ENCODE results near the gene TYMP. TPM values are rescaled to one million over a fixed set of nuclear protein-coding genes. Genes with fewer than 3 reads are reported as not detected.

The TYMP gene
- total and polyA plus RNA-seq, 2 of the 4 experiments (the other 2 are of a cell fraction), result 0.18 to 0.74 TPM

GRCh38 chr22:50575426-50575941, 45.7 kb upstream of the TYMP start:
- no peak overlapping the region for H3K4me2 ChIP-seq (ENCODE audit: low read depth, low read length)
- intact Hi-C loops (cut with micrococcal nuclease) (loop anchor here (5.0 kb wide), 1 partner anchor 47 kb away; no protein-coding TSS in a partner anchor), in situ Hi-C loops (cut with MboI; ENCODE audit: low sequenced_read_pairs) (loop anchor here (5.0 kb wide), 1 partner anchor 48 kb away; the partner anchor contains the start of gene SCO2), dilution Hi-C loops (cut with HindIII; ENCODE audit: low sequenced_read_pairs, unreplicated experiment) (no loop called here)
- 72% methylated on average over 6 of the region's 8 CpGs; no CpG with 5 or more reads in 1 of the 2 experiments for WGBS, 2 experiments (ENCODE audit: extremely low coverage in 2 of 2, insufficient read length in 1 of 2)
- no peak overlapping the region for H3K56ac ChIP-seq (ENCODE audit: extremely low read depth, insufficient read depth, low read length)
- no peak overlapping the region for H4K5ac ChIP-seq (ENCODE audit: low read depth, low read length)
- H2BK120ac ChIP-seq (ENCODE audit: low read depth, low read length), result no peak overlapping the region
- H3K14ac ChIP-seq (replicated peaks; ENCODE audit: low read depth, low read length), result no peak overlapping the region
- no peak overlapping the region for H2BK5ac ChIP-seq (ENCODE audit: low read depth, low read length, poor library complexity, severe bottlenecking)
- no peak overlapping the region for H2AK5ac ChIP-seq (ENCODE audit: low read depth, low read length)
- ChIA-PET CTCF (interaction anchor here (1.4 kb wide), 1 partner anchor 13 kb away, joined by 5 read pairs; the partner anchor contains the start of gene SYCE3), POLR2A (ENCODE audit: unreplicated experiment) (no interaction called here)
- BruUV-seq (replicated peaks), result no TSS peak
- no peak overlapping the region for H3K4ac ChIP-seq (ENCODE audit: low read depth, low read length)
- no peak overlapping the region for H3K9ac ChIP-seq (ENCODE audit: low read depth, low read length)
- H3K18ac ChIP-seq (ENCODE audit: low read depth, low read length), result no peak overlapping the region
- no peaks in the 10 kb centered on the region for H3K9me3 ChIP-seq (ENCODE audit: control insufficient read depth, insufficient read depth, low read length)
- no peak overlapping the region for H3K27ac ChIP-seq (ENCODE audit: insufficient read depth, low read length)
- H3K4me1 ChIP-seq (ENCODE audit: control insufficient read depth, insufficient read depth, low read length), result peaks cover 12% of the 10 kb centered on the region
- no peak overlapping the region for H3K23ac ChIP-seq (ENCODE audit: low read depth, low read length)
- H3K27me3 ChIP-seq (ENCODE audit: control insufficient read depth, insufficient read depth, low read length), result no peaks in the 10 kb centered on the region
- no peak overlapping the region for H4K91ac ChIP-seq (ENCODE audit: insufficient read depth, low read depth, low read length)
- H2BK15ac ChIP-seq (ENCODE audit: low read depth, low read length), result no peak overlapping the region
- H4K8ac ChIP-seq (ENCODE audit: low read depth in 2 of 2, low read length in 2 of 2), result no peak overlapping the region
- H3K9me1 ChIP-seq (ENCODE audit: insufficient read depth, low read length), result peaks cover 16% of the 10 kb centered on the region
- peaks cover 0 to 13% of the 10 kb centered on the region in 2 experiments; a peak in 1 of 4 replicates for H3K79me1 ChIP-seq (ENCODE audit: low read depth in 1 of 2, low read length in 2 of 2)
- H4K20me1 ChIP-seq (ENCODE audit: insufficient read depth, low read length), result no peaks in the 10 kb centered on the region
- H3K36me3 ChIP-seq (ENCODE audit: control insufficient read depth, insufficient read depth, low read length), result peaks cover 2% of the 10 kb centered on the region; the same call in 1 of the 2 replicates
- no peak overlapping the region for H3K4me3 ChIP-seq (ENCODE audit: insufficient read depth, low read depth, low read length)
- H2AFZ ChIP-seq (replicated peaks; ENCODE audit: low read length, poor library complexity), result no peak overlapping the region
- no peak for TF ChIP-seq RCOR1 (IDR thresholded peaks at IDR 0.05; ENCODE audit: insufficient replicate concordance, low read length)
- no peak for TF ChIP-seq RFX5 (IDR thresholded peaks at IDR 0.05; ENCODE audit: low read depth, low read length)
- TF ChIP-seq POLR2A (IDR thresholded peaks at IDR 0.05; ENCODE audit: low read depth, low read length), result no peak
- no peak for TF ChIP-seq BHLHE40 (IDR thresholded peaks at IDR 0.05; ENCODE audit: low read depth, low read length)
- no peak for TF ChIP-seq FOS (IDR thresholded peaks at IDR 0.05; ENCODE audit: low read depth, low read length)
- no peak overlapping the region for H2AK9ac ChIP-seq (replicated peaks; ENCODE audit: low read depth, low read length, poor library complexity)
- DNase-seq, result no peak
- ATAC-seq (ENCODE audit: low read depth), result no peak
- H2BK20ac ChIP-seq (ENCODE audit: low read depth, low read length), result no peak overlapping the region
